ENCODE measurements around the gene SORCS2.

Gene SORCS2

GRCh38 chr4:7518871-7519637, 326.7 kb downstream of the SORCS2 start:
- ATAC-seq = no peak

- no peak for ATAC-seq
Measured at GRCh38 chr4:7519638-7520376, 327.5 kb downstream of the SORCS2 start.

GRCh38 chr4:7521666-7522065, 329.3 kb downstream of the SORCS2 start:
- no peak for ATAC-seq

GRCh38 chr4:7522452-7523220, 330.3 kb downstream of the SORCS2 start:
- ATAC-seq = no peak

GRCh38 chr4:7523526-7523925, 331.2 kb downstream of the SORCS2 start:
- ATAC-seq = no peak

- ATAC-seq = no peak
Measured at GRCh38 chr4:7524064-7524682, 331.8 kb downstream of the SORCS2 start.

GRCh38 chr4:7524843-7525242, 332.5 kb downstream of the SORCS2 start:
- ATAC-seq = no peak

- ATAC-seq = no peak
Measured at GRCh38 chr4:7526491-7526890, 334.2 kb downstream of the SORCS2 start.

- ATAC-seq = no peak
Measured at GRCh38 chr4:7526929-7527535, 334.7 kb downstream of the SORCS2 start.

GRCh38 chr4:7529368-7530080, 337.2 kb downstream of the SORCS2 start:
- ATAC-seq = no peak

GRCh38 chr4:7530082-7530481, 337.7 kb downstream of the SORCS2 start:
- ATAC-seq = no peak

GRCh38 chr4:7530932-7531639, 338.7 kb downstream of the SORCS2 start:
- no peak for ATAC-seq

GRCh38 chr4:7531640-7531994, 339.3 kb downstream of the SORCS2 start:
- no peak for ATAC-seq

- no peak for ATAC-seq
Measured at GRCh38 chr4:7532043-7532442, 339.7 kb downstream of the SORCS2 start.

- ATAC-seq = no peak
Measured at GRCh38 chr4:7533267-7533666, 340.9 kb downstream of the SORCS2 start.

GRCh38 chr4:7535094-7535493, 342.8 kb downstream of the SORCS2 start:
- ATAC-seq = no peak

GRCh38 chr4:7535619-7536018, 343.3 kb downstream of the SORCS2 start:
- ATAC-seq = no peak

- ATAC-seq = no peak
Measured at GRCh38 chr4:7536876-7537275, 344.5 kb downstream of the SORCS2 start.

- ATAC-seq = no peak
Measured at GRCh38 chr4:7537853-7538400, 345.6 kb downstream of the SORCS2 start.

GRCh38 chr4:7538518-7538917, 346.2 kb downstream of the SORCS2 start:
- ATAC-seq = no peak

- no peak for ATAC-seq
Measured at GRCh38 chr4:7539186-7539585, 346.8 kb downstream of the SORCS2 start.
